Smooth muscle cell (in vitro differentiated cells): ENCODE data around the gene TRPM8. TPM values are rescaled to one million over a fixed set of nuclear protein-coding genes. Genes with fewer than 3 reads are reported as not detected.

ENCODE experiments used
- DNase-seq: peaks from one replicate; lab custom pipeline; 2025; ENCODE audit not compliant: unreplicated experiment; lab: John Stamatoyannopoulos, UW
- H2AFZ ChIP-seq: fragments of 200-600 bp; sonication (generic); 2 replicates; pipeline ENCODE4 v1.6.0; 2016; ENCODE audit warnings: antibody characterized with exemption, low read depth, mild to moderate bottlenecking
- H3F3A ChIP-seq: fragments of 200-600 bp; sonication (generic); 2 replicates; pipeline ENCODE4 v1.6.0; 2017; ENCODE audit warnings: antibody characterized with exemption, low read depth
- H3K27ac ChIP-seq: fragments of 200-600 bp; sonication (generic); 2 replicates; pipeline ENCODE4 v1.5.1; 2016; ENCODE audit warnings: low read depth, mild to moderate bottlenecking
- H3K27me3 ChIP-seq: fragments of 200-600 bp; sonication (generic); 2 replicates; pipeline ENCODE4 v1.6.1; 2016; ENCODE audit warnings: low read depth, mild to moderate bottlenecking
- H3K36me3 ChIP-seq: fragments of 200-600 bp; sonication (generic); 2 replicates; pipeline ENCODE4 v1.5.1; 2016; ENCODE audit warnings: low read depth
- H3K4me1 ChIP-seq: fragments of 200-600 bp; sonication (generic); 2 replicates; pipeline ENCODE4 v1.5.1; 2016; ENCODE audit warnings: low read depth
- H3K4me2 ChIP-seq: fragments of 200-600 bp; sonication (generic); 2 replicates; pipeline ENCODE4 v1.6.0; 2016; ENCODE audit warnings: mild to moderate bottlenecking
- H3K4me3 ChIP-seq: fragments of 200-600 bp; sonication (generic); 2 replicates; pipeline ENCODE4 v1.5.1; 2016; ENCODE audit warnings: mild to moderate bottlenecking
- H3K79me2 ChIP-seq: fragments of 200-600 bp; sonication (generic); 2 replicates; pipeline ENCODE4 v1.6.0; 2016; ENCODE audit warnings: low read depth, mild to moderate bottlenecking
- H3K9ac ChIP-seq: fragments of 200-600 bp; sonication (generic); 2 replicates; pipeline ENCODE4 v1.6.0; 2016; ENCODE audit warnings: low read depth
- H3K9me3 ChIP-seq: fragments of 200-600 bp; sonication (generic); replicated peaks from 2 replicates; pipeline ENCODE4 v1.5.1; 2016; ENCODE audit warnings: low read depth
- H4K20me1 ChIP-seq: fragments of 200-600 bp; sonication (generic); 2 replicates; pipeline ENCODE4 v1.6.0; 2016; ENCODE audit warnings: low read depth
- CTCF ChIP-seq: fragments of 200-600 bp; sonication (generic); IDR thresholded peaks from 2 replicates; pipeline ENCODE4 v1.5.1; 2017; ENCODE audit warnings: borderline replicate concordance, mild to moderate bottlenecking, antibody characterized with exemption; ENCODE audit not compliant: insufficient read depth, poor library complexity, severe bottlenecking
- WGBS: methylation state at CpG from one replicate; pipeline ENCODE4 v1.1.7; 2016; ENCODE audit warnings: low lambda C conversion rate; 5-methylcytosine and 5-hydroxymethylcytosine counted together
- polyA plus RNA-seq: library from polyadenylated mRNA; unstranded; fragments of >200 nt; fragmentation: Nextera tagmentation; extraction: Ambion mirVana; gene quantifications from 2 replicates; pipeline ENCODE4 v1.2.1, GENCODE V29; 2016
- total RNA-seq: library from RNA; depleted of rRNA; stranded (reverse); fragments of >200 nt; gene quantifications from 2 replicates; pipeline ENCODE4 v1.2.3, GENCODE V29; 2014

Gene TRPM8
- total and polyA plus RNA-seq, 2 experiments from 2014 or later, result not detected

GRCh38 chr2:234029150-234029733 is 112.1 kb downstream of the TRPM8 start:
- DNase-seq, result no peak
- Histone ChIP-seq H3K4me2 (no peak overlapping the region), H3K27me3 (no peaks in the 10 kb centered on the region), H4K20me1 (no peaks in the 10 kb centered on the region), H3K36me3 (no peaks in the 10 kb centered on the region), H3K4me3 (no peak overlapping the region), H3K27ac (no peak overlapping the region), H3K79me2 (no peaks in the 10 kb centered on the region), H3K9ac (no peak overlapping the region), H2AFZ (no peak overlapping the region), H3K9me3 (no peaks in the 10 kb centered on the region), H3K4me1 (no peaks in the 10 kb centered on the region), H3F3A (no peaks in the 10 kb centered on the region)
- 89% methylated on average over 4 of the region's 4 CpGs for WGBS
- no peak for TF ChIP-seq CTCF

GRCh38 chr2:234031207-234031606 is 114.0 kb downstream of the TRPM8 start:
- 57% methylated on average over 2 of the region's 2 CpGs for WGBS
- Histone ChIP-seq H3K36me3 (no peaks in the 10 kb centered on the region), H4K20me1 (no peaks in the 10 kb centered on the region), H3F3A (no peaks in the 10 kb centered on the region), H2AFZ (no peak overlapping the region), H3K4me2 (no peak overlapping the region), H3K9ac (no peak overlapping the region), H3K27me3 (no peaks in the 10 kb centered on the region), H3K9me3 (no peaks in the 10 kb centered on the region), H3K4me3 (no peak overlapping the region), H3K4me1 (no peaks in the 10 kb centered on the region), H3K79me2 (no peaks in the 10 kb centered on the region), H3K27ac (no peak overlapping the region)
- no peak for DNase-seq
- no peak for TF ChIP-seq CTCF

GRCh38 chr2:234032279-234032856 is 115.2 kb downstream of the TRPM8 start:
- Histone ChIP-seq H3K27ac (no peak overlapping the region), H3K9ac (no peak overlapping the region), H3K27me3 (no peaks in the 10 kb centered on the region), H3K4me2 (no peak overlapping the region), H3K4me3 (no peak overlapping the region), H3K4me1 (no peaks in the 10 kb centered on the region), H3K9me3 (no peaks in the 10 kb centered on the region), H3K36me3 (no peaks in the 10 kb centered on the region), H4K20me1 (no peaks in the 10 kb centered on the region), H3K79me2 (no peaks in the 10 kb centered on the region), H3F3A (no peaks in the 10 kb centered on the region), H2AFZ (no peak overlapping the region)
- no peak for DNase-seq
- TF ChIP-seq CTCF, result no peak
- 96% methylated on average over 1 of the region's 1 CpG for WGBS

GRCh38 chr2:234033174-234033573 is 116.0 kb downstream of the TRPM8 start:
- H3K79me2 ChIP-seq, result no peaks in the 10 kb centered on the region
- no peaks in the 10 kb centered on the region for H4K20me1 ChIP-seq
- no peak for TF ChIP-seq CTCF
- H3K9me3 ChIP-seq, result no peaks in the 10 kb centered on the region
- no peak for DNase-seq
- no peaks in the 10 kb centered on the region for H3K27me3 ChIP-seq
- no peak overlapping the region for H3K9ac ChIP-seq
- no peaks in the 10 kb centered on the region for H3K4me1 ChIP-seq
- H3K4me2 ChIP-seq, result no peak overlapping the region
- H3K36me3 ChIP-seq, result no peaks in the 10 kb centered on the region
- 80% methylated on average over 3 of the region's 3 CpGs for WGBS
- no peaks in the 10 kb centered on the region for H3F3A ChIP-seq
- no peak overlapping the region for H3K27ac ChIP-seq
- no peak overlapping the region for H3K4me3 ChIP-seq
- no peak overlapping the region for H2AFZ ChIP-seq
